Measurements from ENCODE around the gene IL15RA. TPM values are rescaled to one million over a fixed set of nuclear protein-coding genes. Genes with fewer than 3 reads are reported as not detected.

Gene IL15RA
- total RNA-seq, 1 experiment from 2014 or later: 11.0 TPM

DNA sequence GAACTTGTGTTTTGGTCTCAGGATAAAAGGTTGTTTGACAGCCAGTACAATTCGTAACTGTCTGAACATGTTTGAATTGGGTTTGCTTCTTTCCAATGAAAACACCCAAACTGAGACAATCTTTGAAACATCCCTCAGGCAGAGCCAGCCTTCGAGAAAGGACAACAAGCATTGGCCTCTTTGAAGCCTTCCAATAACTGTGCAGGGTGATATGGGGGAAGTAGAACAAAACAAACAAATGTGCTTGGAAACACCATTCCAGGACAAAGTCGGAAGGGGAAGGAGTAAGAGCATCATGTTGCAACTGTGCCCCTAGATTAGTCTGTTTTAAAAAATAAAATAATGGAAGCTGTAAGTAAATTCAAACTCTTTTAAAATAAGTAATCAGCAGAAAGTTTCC is 45.3 kb upstream of the IL15RA start:
- ChIA-PET CTCF (no interaction called here), POLR2A (interaction anchor here (0.5 kb wide), 1 partner anchor 122 kb away, joined by 3 read pairs; no protein-coding TSS in a partner anchor)
- ATAC-seq: no peak
- no peak for DNase-seq (ENCODE audit: low read depth, low spot score)
- Histone ChIP-seq H3K36me3 (ENCODE audit: control insufficient read depth, insufficient read depth, low read length) (no peaks in the 10 kb centered on the region), H3K27me3 (ENCODE audit: control insufficient read depth, insufficient read depth, low read length) (no peaks in the 10 kb centered on the region), H3K27ac (ENCODE audit: low read length) (no peak overlapping the region), H3K9me3 (ENCODE audit: control insufficient read depth, insufficient read depth, low read depth, low read length) (no peaks in the 10 kb centered on the region), H3K4me1 (ENCODE audit: control insufficient read depth, insufficient read depth, low read length) (no peaks in the 10 kb centered on the region), H3K4me3 (ENCODE audit: low read depth in 2 of 2, low read length in 2 of 2) (no peak overlapping the region)
- in situ Hi-C loops (cut with HindIII; ENCODE audit: low pct_unique_long_range_greater_than_20kb, low sequenced_read_pairs): no loop called here
- TF ChIP-seq SIN3A (IDR thresholded peaks at IDR 0.05; ENCODE audit: borderline replicate concordance, insufficient read depth, low read depth, low read length) (no peak), TCF7L2 (IDR thresholded peaks at IDR 0.05; ENCODE audit: low read depth, low read length) (no peak), POLR2AphosphoS5 (IDR thresholded peaks at IDR 0.05; ENCODE audit: low read depth, low read length) (no peak)
- TF ChIP-seq, protein P1, sequence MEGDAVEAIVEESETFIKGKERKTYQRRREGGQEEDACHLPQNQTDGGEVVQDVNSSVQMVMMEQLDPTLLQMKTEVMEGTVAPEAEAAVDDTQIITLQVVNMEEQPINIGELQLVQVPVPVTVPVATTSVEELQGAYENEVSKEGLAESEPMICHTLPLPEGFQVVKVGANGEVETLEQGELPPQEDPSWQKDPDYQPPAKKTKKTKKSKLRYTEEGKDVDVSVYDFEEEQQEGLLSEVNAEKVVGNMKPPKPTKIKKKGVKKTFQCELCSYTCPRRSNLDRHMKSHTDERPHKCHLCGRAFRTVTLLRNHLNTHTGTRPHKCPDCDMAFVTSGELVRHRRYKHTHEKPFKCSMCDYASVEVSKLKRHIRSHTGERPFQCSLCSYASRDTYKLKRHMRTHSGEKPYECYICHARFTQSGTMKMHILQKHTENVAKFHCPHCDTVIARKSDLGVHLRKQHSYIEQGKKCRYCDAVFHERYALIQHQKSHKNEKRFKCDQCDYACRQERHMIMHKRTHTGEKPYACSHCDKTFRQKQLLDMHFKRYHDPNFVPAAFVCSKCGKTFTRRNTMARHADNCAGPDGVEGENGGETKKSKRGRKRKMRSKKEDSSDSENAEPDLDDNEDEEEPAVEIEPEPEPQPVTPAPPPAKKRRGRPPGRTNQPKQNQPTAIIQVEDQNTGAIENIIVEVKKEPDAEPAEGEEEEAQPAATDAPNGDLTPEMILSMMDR (IDR thresholded peaks at IDR 0.05): no peak
- TF ChIP-seq, protein P2, sequence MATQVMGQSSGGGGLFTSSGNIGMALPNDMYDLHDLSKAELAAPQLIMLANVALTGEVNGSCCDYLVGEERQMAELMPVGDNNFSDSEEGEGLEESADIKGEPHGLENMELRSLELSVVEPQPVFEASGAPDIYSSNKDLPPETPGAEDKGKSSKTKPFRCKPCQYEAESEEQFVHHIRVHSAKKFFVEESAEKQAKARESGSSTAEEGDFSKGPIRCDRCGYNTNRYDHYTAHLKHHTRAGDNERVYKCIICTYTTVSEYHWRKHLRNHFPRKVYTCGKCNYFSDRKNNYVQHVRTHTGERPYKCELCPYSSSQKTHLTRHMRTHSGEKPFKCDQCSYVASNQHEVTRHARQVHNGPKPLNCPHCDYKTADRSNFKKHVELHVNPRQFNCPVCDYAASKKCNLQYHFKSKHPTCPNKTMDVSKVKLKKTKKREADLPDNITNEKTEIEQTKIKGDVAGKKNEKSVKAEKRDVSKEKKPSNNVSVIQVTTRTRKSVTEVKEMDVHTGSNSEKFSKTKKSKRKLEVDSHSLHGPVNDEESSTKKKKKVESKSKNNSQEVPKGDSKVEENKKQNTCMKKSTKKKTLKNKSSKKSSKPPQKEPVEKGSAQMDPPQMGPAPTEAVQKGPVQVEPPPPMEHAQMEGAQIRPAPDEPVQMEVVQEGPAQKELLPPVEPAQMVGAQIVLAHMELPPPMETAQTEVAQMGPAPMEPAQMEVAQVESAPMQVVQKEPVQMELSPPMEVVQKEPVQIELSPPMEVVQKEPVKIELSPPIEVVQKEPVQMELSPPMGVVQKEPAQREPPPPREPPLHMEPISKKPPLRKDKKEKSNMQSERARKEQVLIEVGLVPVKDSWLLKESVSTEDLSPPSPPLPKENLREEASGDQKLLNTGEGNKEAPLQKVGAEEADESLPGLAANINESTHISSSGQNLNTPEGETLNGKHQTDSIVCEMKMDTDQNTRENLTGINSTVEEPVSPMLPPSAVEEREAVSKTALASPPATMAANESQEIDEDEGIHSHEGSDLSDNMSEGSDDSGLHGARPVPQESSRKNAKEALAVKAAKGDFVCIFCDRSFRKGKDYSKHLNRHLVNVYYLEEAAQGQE (IDR thresholded peaks at IDR 0.05; ENCODE audit: insufficient read depth in 1 of 2, low read depth in 2 of 2, low read length in 1 of 2): no peak
- no TSS peak for BruUV-seq (replicated peaks)
- intact Hi-C loops (cut with micrococcal nuclease; ENCODE audit: unreplicated experiment): no loop called here

DNA sequence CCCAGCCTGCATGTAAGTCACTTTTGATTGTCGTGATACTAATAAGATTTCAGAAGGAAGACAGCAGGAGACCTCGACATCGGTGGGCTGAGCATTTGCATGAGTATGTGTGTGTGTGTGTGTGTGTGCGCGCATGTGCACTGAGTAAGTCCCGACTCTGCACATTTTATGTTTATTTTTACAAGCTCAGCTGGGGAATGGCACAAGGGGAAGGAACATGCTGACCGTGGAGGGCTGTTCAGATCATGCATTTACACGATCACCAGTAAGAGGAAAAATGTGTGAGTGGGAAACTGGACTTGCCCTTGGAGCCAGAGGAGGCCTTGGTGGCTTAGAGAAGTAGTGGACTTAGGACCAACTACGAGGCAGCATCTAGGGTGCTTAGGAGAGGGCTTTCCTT is 43.5 kb upstream of the IL15RA start:
- in situ Hi-C loops (cut with HindIII; ENCODE audit: low pct_unique_long_range_greater_than_20kb, low sequenced_read_pairs) (no loop called here), intact Hi-C loops (cut with micrococcal nuclease; ENCODE audit: unreplicated experiment) (no loop called here)
- H3K36me3 ChIP-seq (ENCODE audit: control insufficient read depth, insufficient read depth, low read length): no peaks in the 10 kb centered on the region
- ChIA-PET CTCF (no interaction called here), POLR2A (no interaction called here)
- DNase-seq (ENCODE audit: low read depth, low spot score) (no peak), ATAC-seq (no peak)
- H3K4me1 ChIP-seq (ENCODE audit: control insufficient read depth, insufficient read depth, low read length): no peaks in the 10 kb centered on the region
- H3K9me3 ChIP-seq (ENCODE audit: control insufficient read depth, insufficient read depth, low read depth, low read length): no peaks in the 10 kb centered on the region
- no peak overlapping the region for H3K27ac ChIP-seq (ENCODE audit: low read length)
- H3K4me3 ChIP-seq (ENCODE audit: low read depth in 2 of 2, low read length in 2 of 2): no peak overlapping the region
- H3K27me3 ChIP-seq (ENCODE audit: control insufficient read depth, insufficient read depth, low read length): no peaks in the 10 kb centered on the region
- TF ChIP-seq SIN3A (IDR thresholded peaks at IDR 0.05; ENCODE audit: borderline replicate concordance, insufficient read depth, low read depth, low read length) (no peak), POLR2AphosphoS5 (IDR thresholded peaks at IDR 0.05; ENCODE audit: low read depth, low read length) (no peak), TCF7L2 (IDR thresholded peaks at IDR 0.05; ENCODE audit: low read depth, low read length) (no peak)
- TF ChIP-seq, protein P2 (IDR thresholded peaks at IDR 0.05; ENCODE audit: insufficient read depth in 1 of 2, low read depth in 2 of 2, low read length in 1 of 2): no peak
- TF ChIP-seq, protein P1 (IDR thresholded peaks at IDR 0.05): no peak
- BruUV-seq (replicated peaks): no TSS peak
